Measurements from ENCODE around the gene CFAP61.

DNA sequence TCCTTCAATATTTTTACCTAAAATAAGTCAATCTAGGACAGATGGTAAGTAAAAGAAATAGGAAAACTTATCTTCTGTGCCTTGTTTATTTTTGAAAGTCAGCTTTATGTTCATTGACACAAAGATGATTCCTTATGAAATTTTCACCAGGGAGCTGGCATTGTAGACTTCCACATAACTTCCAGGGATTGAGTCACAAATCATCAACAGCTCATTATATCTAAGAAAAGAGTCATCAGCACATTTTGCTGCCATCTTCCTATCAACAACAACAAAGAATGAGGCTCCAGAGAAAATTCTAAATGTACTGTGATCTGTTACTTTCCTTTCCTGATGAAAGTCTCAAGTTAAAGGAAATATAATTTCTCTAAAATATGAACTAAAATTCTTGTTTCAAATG is 48.5 kb downstream of the CFAP61 start:
- TF ChIP-seq RELA (CRISPR knock-in tag; IDR thresholded peaks at IDR 0.05; ENCODE audit: borderline replicate concordance) (no peak), KAT7 (CRISPR knock-in tag; IDR thresholded peaks at IDR 0.05; ENCODE audit: borderline replicate concordance) (no peak), FOXP1 (CRISPR knock-in tag; IDR thresholded peaks at IDR 0.05; ENCODE audit: borderline replicate concordance) (no peak), HMGXB4 (CRISPR knock-in tag; IDR thresholded peaks at IDR 0.05) (no peak), ATF3 (CRISPR knock-in tag; conservative IDR thresholded peaks at IDR 0.05) (no peak), IRF2 (CRISPR knock-in tag; IDR thresholded peaks at IDR 0.05; ENCODE audit: borderline replicate concordance, low read depth) (no peak), E2F1 (CRISPR knock-in tag; IDR thresholded peaks at IDR 0.05) (no peak)
- TF ChIP-seq, protein P1, sequence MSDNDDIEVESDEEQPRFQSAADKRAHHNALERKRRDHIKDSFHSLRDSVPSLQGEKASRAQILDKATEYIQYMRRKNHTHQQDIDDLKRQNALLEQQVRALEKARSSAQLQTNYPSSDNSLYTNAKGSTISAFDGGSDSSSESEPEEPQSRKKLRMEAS (CRISPR knock-in tag; IDR thresholded peaks at IDR 0.05) = no peak
- TF ChIP-seq, protein P2, sequence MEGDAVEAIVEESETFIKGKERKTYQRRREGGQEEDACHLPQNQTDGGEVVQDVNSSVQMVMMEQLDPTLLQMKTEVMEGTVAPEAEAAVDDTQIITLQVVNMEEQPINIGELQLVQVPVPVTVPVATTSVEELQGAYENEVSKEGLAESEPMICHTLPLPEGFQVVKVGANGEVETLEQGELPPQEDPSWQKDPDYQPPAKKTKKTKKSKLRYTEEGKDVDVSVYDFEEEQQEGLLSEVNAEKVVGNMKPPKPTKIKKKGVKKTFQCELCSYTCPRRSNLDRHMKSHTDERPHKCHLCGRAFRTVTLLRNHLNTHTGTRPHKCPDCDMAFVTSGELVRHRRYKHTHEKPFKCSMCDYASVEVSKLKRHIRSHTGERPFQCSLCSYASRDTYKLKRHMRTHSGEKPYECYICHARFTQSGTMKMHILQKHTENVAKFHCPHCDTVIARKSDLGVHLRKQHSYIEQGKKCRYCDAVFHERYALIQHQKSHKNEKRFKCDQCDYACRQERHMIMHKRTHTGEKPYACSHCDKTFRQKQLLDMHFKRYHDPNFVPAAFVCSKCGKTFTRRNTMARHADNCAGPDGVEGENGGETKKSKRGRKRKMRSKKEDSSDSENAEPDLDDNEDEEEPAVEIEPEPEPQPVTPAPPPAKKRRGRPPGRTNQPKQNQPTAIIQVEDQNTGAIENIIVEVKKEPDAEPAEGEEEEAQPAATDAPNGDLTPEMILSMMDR (IDR thresholded peaks at IDR 0.05) = no peak
- TF ChIP-seq, protein P3, sequence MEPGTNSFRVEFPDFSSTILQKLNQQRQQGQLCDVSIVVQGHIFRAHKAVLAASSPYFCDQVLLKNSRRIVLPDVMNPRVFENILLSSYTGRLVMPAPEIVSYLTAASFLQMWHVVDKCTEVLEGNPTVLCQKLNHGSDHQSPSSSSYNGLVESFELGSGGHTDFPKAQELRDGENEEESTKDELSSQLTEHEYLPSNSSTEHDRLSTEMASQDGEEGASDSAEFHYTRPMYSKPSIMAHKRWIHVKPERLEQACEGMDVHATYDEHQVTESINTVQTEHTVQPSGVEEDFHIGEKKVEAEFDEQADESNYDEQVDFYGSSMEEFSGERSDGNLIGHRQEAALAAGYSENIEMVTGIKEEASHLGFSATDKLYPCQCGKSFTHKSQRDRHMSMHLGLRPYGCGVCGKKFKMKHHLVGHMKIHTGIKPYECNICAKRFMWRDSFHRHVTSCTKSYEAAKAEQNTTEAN (CRISPR knock-in tag; IDR thresholded peaks at IDR 0.05) = no peak
- TF ChIP-seq, protein P4, sequence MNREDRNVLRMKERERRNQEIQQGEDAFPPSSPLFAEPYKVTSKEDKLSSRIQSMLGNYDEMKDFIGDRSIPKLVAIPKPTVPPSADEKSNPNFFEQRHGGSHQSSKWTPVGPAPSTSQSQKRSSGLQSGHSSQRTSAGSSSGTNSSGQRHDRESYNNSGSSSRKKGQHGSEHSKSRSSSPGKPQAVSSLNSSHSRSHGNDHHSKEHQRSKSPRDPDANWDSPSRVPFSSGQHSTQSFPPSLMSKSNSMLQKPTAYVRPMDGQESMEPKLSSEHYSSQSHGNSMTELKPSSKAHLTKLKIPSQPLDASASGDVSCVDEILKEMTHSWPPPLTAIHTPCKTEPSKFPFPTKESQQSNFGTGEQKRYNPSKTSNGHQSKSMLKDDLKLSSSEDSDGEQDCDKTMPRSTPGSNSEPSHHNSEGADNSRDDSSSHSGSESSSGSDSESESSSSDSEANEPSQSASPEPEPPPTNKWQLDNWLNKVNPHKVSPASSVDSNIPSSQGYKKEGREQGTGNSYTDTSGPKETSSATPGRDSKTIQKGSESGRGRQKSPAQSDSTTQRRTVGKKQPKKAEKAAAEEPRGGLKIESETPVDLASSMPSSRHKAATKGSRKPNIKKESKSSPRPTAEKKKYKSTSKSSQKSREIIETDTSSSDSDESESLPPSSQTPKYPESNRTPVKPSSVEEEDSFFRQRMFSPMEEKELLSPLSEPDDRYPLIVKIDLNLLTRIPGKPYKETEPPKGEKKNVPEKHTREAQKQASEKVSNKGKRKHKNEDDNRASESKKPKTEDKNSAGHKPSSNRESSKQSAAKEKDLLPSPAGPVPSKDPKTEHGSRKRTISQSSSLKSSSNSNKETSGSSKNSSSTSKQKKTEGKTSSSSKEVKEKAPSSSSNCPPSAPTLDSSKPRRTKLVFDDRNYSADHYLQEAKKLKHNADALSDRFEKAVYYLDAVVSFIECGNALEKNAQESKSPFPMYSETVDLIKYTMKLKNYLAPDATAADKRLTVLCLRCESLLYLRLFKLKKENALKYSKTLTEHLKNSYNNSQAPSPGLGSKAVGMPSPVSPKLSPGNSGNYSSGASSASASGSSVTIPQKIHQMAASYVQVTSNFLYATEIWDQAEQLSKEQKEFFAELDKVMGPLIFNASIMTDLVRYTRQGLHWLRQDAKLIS (CRISPR knock-in tag; IDR thresholded peaks at IDR 0.05; ENCODE audit: borderline replicate concordance) = no peak
- TF ChIP-seq, protein P5, sequence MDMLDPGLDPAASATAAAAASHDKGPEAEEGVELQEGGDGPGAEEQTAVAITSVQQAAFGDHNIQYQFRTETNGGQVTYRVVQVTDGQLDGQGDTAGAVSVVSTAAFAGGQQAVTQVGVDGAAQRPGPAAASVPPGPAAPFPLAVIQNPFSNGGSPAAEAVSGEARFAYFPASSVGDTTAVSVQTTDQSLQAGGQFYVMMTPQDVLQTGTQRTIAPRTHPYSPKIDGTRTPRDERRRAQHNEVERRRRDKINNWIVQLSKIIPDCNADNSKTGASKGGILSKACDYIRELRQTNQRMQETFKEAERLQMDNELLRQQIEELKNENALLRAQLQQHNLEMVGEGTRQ (CRISPR knock-in tag; IDR thresholded peaks at IDR 0.05) = no peak
